Common myeloid progenitor, CD34-positive (primary cell): ENCODE measurements around the gene IMP3.
"Not testable (repeated sequence)": the region's sequence is repeated elsewhere in the genome, so short reads cannot be mapped to it uniquely, and the experiment has no call there.

Experiments used
- CTCF ChIA-PET: fragments of 350-600 bp; sonication (Branson Sonifier 250); formaldehyde crosslinking; loops from one replicate; lab custom pipeline; 2021; ENCODE audit warnings: antibody characterized with exemption; lab: Charles Lee
- POLR2A ChIA-PET: fragments of 350-600 bp; sonication (Branson Sonifier 250); formaldehyde crosslinking; loops from one replicate; lab custom pipeline; 2021; ENCODE audit warnings: antibody characterized with exemption; lab: Charles Lee
- DNase-seq, 3 donors: peaks; one replicate each; pipeline versions ENCODE4 v3.0.0 to v3.0.0-alpha.2; 2013
- H3K27ac ChIP-seq, 2 experiments: 1 replicate in 1 of 2; 2 replicates in 1 of 2; pipeline ENCODE4 v1.7.0; 2013; ENCODE audit warnings: inconsistent platforms in 2 of 2, low read length in 2 of 2, mild to moderate bottlenecking in 2 of 2, low read depth in 1 of 2, moderate library complexity in 1 of 2; ENCODE audit not compliant: severe bottlenecking in 2 of 2, insufficient read depth in 1 of 2, poor library complexity in 1 of 2
- H3K27me3 ChIP-seq, 5 experiments: replicated peaks in 2 of 5; 1 replicate in 3 of 5; 2 replicates in 2 of 5; pipeline versions ENCODE4 v1.6.1 to v1.7.0; 2013; ENCODE audit warnings: low read length in 4 of 5, mild to moderate bottlenecking in 2 of 5, moderate library complexity in 2 of 5, inconsistent platforms in 1 of 5; ENCODE audit not compliant: insufficient read depth in 5 of 5, control insufficient read depth in 4 of 5
- H3K36me3 ChIP-seq, 4 experiments: 1 replicate in 2 of 4; 2 replicates in 2 of 4; pipeline versions ENCODE4 v1.6.1 to v1.7.0; 2013; ENCODE audit warnings: low read length in 3 of 4, control low read depth in 1 of 4, mild to moderate bottlenecking in 1 of 4; ENCODE audit not compliant: control insufficient read depth in 4 of 4, insufficient read depth in 4 of 4
- H3K4me1 ChIP-seq, 4 experiments: 1 replicate in 3 of 4; 2 replicates in 1 of 4; pipeline versions ENCODE4 v1.6.1 to v1.7.1; 2013; ENCODE audit warnings: low read length in 3 of 4, mild to moderate bottlenecking in 3 of 4, control low read depth in 1 of 4, inconsistent platforms in 1 of 4, moderate library complexity in 1 of 4; ENCODE audit not compliant: control insufficient read depth in 4 of 4, insufficient read depth in 4 of 4; ENCODE audit errors: control extremely low read depth in 1 of 4
- H3K4me3 ChIP-seq, 7 experiments: 1 replicate in 4 of 7; 2 replicates in 3 of 7; pipeline versions ENCODE4 v1.5.1 to v1.7.0; 2013; ENCODE audit warnings: mild to moderate bottlenecking in 7 of 7, low read length in 6 of 7, moderate library complexity in 6 of 7, inconsistent platforms in 2 of 7, low read depth in 2 of 7, control low read depth in 1 of 7; ENCODE audit not compliant: insufficient read depth in 4 of 7, control insufficient read depth in 1 of 7; ENCODE audit errors: extremely low read depth in 1 of 7
- H3K9me3 ChIP-seq, 5 experiments: 1 replicate in 4 of 5; 2 replicates in 1 of 5; pipeline versions ENCODE4 v1.6.1 to v1.7.1; 2013; ENCODE audit warnings: low read length in 4 of 5, mild to moderate bottlenecking in 2 of 5, inconsistent platforms in 1 of 5, low read depth in 1 of 5, moderate library complexity in 1 of 5; ENCODE audit not compliant: control insufficient read depth in 4 of 5, insufficient read depth in 2 of 5; ENCODE audit errors: control extremely low read depth in 1 of 5
- WGBS: methylation state at CpG from one replicate; pipeline ENCODE4 v1.1.5; 2013; ENCODE audit not compliant: insufficient coverage; 5-methylcytosine and 5-hydroxymethylcytosine counted together

The IMP3 gene

DNA sequence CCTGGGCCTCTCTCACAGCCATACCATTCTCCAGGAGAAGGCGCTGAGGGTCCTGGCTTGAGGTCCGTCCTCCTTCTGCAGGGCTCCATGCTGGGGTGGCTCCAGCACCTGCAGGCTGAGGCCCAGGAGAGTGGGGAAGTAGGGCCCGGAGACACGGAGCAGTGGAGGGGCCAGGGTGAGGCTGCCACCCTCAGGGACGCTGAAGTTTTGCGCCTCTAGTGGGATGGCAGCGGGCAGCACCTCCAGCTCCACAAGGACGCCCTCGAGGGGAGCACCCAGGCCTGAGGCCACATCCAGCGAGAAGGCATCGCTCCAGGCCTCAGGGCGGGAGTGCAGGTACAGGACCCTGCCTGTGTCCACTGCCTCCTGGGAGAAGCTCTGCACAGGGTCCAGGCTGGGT lies 45.2 kb upstream of the IMP3 start:
- ChIA-PET POLR2A (no interaction called here), CTCF (interaction anchor here (1.0 to 3.7 kb wide), 8 partner anchors 9 to 318 kb away, joined by 3 to 18 read pairs (median 4); no protein-coding TSS in a partner anchor)
- no peak for DNase-seq
- no peak overlapping the region for H3K27ac ChIP-seq
- H3K9me3 ChIP-seq = no peaks in the 10 kb centered on the region
- 78% methylated on average over 12 of the region's 12 CpGs for WGBS
- peaks cover 0 to 28% (median 16%) of the 10 kb centered on the region in 5 experiments for H3K27me3 ChIP-seq
- no peaks in the 10 kb centered on the region for H3K36me3 ChIP-seq
- H3K4me3 ChIP-seq = no peak overlapping the region
- H3K4me1 ChIP-seq = no peaks in the 10 kb centered on the region

DNA sequence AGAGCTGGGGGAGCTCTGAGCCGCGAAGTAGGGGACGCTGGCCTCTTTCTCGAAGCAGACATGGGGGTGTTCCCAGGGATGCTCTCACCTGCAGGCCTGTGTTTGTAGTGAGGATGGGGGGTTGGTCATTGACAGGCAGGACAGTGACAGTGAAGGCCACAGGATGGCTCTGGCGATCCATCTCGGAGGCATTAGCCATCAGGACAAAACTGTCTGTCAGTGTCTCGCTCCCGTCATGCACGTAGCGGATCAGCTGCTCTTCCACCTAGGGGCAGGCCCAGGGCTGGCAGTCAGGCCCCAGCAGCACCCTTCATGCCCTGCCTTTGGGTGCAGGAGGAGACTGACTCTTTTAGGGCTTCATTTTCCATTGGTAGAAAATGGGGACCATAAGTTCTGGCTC lies 44.6 kb upstream of the IMP3 start:
- H3K4me1 ChIP-seq = no peaks in the 10 kb centered on the region
- no peaks in the 10 kb centered on the region for H3K36me3 ChIP-seq
- H3K9me3 ChIP-seq = no peaks in the 10 kb centered on the region
- ChIA-PET POLR2A (no interaction called here), CTCF (interaction anchor here (0.7 to 3.7 kb wide), 8 partner anchors 9 to 238 kb away, joined by 3 to 18 read pairs (median 3); a partner anchor contains a TSS)
- peaks cover 0 to 28% (median 16%) of the 10 kb centered on the region in 5 experiments for H3K27me3 ChIP-seq
- no peak overlapping the region for H3K4me3 ChIP-seq
- no peak overlapping the region for H3K27ac ChIP-seq
- no peak for DNase-seq
- 94% methylated on average over 5 of the region's 10 CpGs for WGBS

DNA sequence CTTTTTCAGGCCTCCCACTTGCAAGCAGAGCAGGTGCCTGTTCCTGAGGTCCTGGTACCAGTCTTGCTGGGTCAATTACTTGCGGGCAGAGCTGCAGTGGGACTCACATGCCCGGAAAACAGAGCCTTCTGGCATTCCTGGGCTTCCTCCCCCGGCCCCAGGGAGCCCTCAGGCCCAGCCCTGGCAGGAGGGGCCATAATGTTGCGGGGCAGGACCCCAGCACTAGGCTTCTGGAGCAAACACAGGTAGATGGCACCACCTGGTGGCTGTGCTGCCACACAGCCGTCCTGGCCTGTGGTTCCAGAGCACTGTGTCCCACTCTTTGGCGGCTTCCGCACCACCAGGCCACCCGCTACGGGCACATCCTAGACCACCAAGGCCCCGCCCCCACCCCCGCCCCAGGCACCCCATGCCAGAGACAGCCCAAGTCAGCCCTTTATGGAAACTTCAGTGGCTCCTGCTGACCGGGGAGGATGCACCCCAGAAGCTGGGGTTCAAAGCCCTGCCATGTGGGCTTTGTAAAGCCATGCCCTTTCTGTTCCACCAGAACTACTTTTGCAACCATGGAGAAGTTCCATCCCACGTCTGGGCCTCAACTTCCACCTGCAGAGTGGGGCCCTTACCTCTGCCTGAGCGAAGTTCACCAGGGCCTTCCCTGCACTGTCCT lies 43.8 kb upstream of the IMP3 start:
- 28% methylated on average over 7 of the region's 14 CpGs for WGBS
- CTCF ChIA-PET = interaction anchor here (0.7 to 3.7 kb wide), 8 partner anchors 8 to 239 kb away, joined by 3 to 18 read pairs (median 3); a partner anchor contains a TSS
- POLR2A ChIA-PET, H3K27ac ChIP-seq, H3K36me3 ChIP-seq, H3K9me3 ChIP-seq, H3K4me3 ChIP-seq, H3K4me1 ChIP-seq: not testable (repeated sequence)
- DNase-seq = peak; percentile 70 to 84 (median 77)
- peaks cover 0 to 21% (median 14%) of the 10 kb centered on the region in 5 experiments for H3K27me3 ChIP-seq

DNA sequence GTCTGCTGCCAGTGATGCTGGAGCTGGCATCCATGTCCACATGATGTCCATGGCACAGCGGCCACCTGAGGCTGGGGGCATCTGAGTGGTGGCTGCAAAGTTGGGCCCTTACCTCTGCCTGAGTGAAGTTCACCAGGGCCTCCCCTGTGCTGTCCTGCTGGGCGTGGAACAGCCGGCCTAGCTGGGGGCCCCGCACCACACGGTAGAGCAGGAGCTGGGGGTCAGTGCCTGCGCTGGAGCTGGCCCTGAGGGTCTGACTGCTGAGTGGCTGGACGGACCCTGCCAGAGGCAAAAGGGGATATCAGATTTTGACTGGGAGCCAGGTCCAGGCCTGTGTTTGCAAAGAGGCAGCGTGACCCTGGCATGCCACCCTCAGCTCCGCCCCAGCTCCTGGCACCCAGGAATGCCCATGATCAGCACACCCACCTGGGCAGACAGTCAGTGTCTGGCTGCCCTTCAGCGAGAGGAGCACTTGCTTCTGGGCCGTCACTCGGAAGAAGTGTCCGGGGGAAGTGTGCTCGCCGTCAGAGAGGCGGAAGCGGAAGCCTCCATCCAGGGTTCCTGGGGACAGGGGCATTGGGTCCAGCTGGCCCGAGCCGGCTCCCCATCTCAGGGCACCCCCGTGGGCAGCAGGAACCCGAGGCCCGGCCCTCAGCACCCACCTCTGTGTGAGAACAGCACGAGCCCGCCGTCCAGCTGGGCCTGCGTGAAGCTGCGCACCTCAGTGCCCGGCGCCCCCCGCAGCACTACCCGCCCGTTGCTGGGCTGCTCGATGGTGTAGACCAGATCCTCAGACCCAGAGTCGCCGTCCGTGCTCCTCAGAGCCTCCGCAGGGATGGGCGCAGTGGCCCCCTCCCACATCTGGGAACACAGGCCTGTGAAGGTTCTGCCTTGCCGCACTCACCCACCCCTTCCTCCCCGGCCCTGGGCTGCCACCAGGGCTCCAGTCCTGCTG lies 42.4 kb upstream of the IMP3 start:
- Histone ChIP-seq H3K4me1 (no peaks in the 10 kb centered on the region), H3K36me3 (no peaks in the 10 kb centered on the region), H3K9me3 (no peaks in the 10 kb centered on the region), H3K27ac (no peak overlapping the region), H3K27me3 (peaks cover 0 to 10% (median 6%) of the 10 kb centered on the region in 5 experiments), H3K4me3 (no peak overlapping the region)
- 97% methylated on average over 30 of the region's 40 CpGs for WGBS
- POLR2A ChIA-PET = no interaction called here
- CTCF ChIA-PET = interaction anchor here (0.8 to 2.3 kb wide), 10 partner anchors 9 to 319 kb away, joined by 3 to 13 read pairs (median 4); no protein-coding TSS in a partner anchor
- DNase-seq = no peak

DNA sequence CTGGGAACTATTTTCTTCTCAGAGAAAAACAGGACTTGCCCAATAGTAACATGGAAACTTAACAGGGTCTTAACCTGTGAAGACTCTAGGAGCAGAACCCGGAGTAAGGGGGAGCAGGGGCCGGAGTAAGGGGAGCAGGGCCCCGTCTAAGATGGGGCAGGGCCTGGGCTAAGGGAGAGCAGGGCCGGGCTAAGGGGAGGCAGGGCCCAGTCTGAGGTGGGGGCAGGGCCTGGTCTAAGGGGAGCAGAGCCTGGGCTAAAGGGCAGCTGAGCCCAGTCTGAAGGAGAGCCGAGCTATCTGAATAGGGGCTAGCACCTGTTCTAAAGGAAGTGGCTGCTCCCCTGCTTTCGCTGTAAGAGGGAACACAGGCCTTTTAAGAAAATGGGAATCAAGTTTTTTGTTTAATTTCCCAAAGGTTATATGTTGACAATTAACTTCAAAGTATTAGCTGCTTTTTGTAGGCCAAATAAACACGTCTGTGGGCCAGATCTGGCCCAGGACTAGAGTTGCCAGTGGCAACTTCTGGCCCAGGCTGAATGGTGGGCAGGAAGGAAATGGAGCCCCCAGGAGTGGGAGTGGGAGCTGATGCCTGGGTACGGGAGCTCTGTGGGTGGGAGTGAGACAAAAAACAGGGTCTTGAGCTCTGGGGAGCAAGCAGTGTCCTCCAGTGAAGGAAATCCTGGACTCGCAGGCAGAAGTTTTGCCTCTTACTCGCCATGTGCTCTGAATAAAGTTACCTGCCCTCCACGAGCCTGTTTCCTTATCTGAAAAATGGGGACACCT lies 40.2 kb upstream of the IMP3 start:
- no peaks in the 10 kb centered on the region for H3K4me1 ChIP-seq
- WGBS = 93% methylated on average over 11 of the region's 11 CpGs
- CTCF ChIA-PET = interaction anchor here (1.0 kb wide), 1 partner anchor 172 kb away, joined by 3 read pairs; no protein-coding TSS in a partner anchor

DNA sequence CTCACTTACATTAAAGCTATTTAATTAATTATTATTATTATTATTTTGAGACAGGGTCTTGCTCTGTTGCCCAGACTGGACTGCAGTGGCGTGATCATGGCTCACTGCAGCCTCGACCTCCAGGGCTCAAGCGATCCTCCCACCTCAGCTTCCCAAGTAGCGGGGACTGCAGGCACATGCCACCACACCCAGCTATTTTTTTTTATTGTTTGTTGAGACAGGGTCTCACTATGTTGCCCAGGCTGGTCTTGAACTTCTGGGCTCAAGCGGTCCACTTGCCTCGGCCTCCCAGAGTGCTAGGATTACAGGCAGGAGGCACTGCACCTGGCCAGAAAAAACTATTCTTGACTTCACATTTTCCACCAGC lies 38.3 kb upstream of the IMP3 start:
- H3K27me3 ChIP-seq, H3K4me3 ChIP-seq, POLR2A ChIA-PET, H3K4me1 ChIP-seq, H3K9me3 ChIP-seq, DNase-seq, H3K36me3 ChIP-seq, H3K27ac ChIP-seq: not testable (repeated sequence)
- 94% methylated on average over 2 of the region's 6 CpGs for WGBS
- CTCF ChIA-PET = interaction anchor here (1.0 to 1.4 kb wide), 2 partner anchors 169 to 311 kb away, joined by 3 to 4 read pairs; no protein-coding TSS in a partner anchor

More for the DNA sequence above, 40.2 kb upstream of the IMP3 start:
- Histone ChIP-seq H3K9me3 (no peaks in the 10 kb centered on the region), H3K27ac (no peak overlapping the region), H3K27me3 (peaks cover 0 to 7% (median 1%) of the 10 kb centered on the region in 5 experiments), H3K36me3 (no peaks in the 10 kb centered on the region), H3K4me3 (no peak overlapping the region)
- POLR2A ChIA-PET = interaction anchor here (0.9 kb wide), 1 partner anchor 87 kb away, joined by 3 read pairs; no protein-coding TSS in a partner anchor
- DNase-seq = no peak
